AML-193 (cell line): ENCODE measurements around the gene FOXP4.

Experiments
- DNase-seq, 2 experiments: peaks; one replicate each; lab custom pipeline; 2025; lab: John Stamatoyannopoulos, UW

The FOXP4 gene

GRCh38 chr6:41546866-41547798 lies 951 bp downstream of the FOXP4 start:
- peak; percentile 16 to 44 for DNase-seq

DNA sequence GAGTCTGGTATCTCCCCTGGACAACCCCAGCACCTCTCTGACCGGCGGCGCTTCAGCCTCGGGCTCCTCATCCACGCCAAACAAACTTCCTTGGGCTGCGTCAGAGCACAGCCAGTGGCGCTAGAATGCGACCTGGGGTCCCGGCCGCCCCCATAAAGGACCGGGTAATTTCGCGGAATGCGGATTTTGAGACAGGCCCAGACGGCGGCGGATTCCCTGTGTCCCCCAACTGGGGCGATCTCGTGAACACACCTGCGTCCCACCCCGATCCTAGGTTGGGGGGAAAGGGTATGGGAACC lies 1.6 kb downstream of the FOXP4 start:
- DNase-seq = no peak

DNA sequence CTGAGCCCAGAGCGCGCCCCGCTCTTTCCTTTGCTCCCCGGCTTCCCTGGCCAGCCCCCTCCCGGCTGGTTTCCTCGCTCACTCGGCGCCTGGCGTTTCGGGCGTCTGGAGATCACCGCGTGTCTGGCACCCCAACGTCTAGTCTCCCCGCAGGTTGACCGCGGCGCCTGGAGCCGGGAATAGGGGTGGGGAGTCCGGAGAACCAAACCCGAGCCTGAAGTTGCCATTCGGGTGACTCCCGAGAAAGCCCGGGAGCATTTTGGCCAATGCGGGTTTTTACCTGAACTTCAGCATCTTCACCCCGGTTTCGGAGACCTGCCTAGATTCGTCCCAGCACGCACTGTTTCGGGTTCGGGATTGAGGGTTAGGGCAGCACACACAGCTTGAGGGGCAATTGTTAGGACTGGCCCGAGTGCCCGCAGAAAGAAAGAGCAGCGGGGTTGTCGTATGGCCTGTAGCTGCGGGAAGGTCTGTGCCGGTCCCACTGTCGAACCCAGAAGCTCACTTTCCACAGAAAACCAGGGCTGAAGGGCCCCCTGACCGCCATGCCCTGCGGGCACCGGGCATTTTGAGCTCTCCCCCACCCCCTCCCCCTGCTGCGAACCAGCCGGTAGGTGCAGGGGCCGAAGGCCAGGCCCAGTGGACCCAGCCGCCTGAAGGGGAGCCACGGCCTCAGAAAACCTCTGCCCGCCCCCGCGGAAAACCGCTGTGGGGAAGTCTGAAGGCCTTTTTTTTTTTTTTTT lies 2.1 kb downstream of the FOXP4 start:
- DNase-seq = peak; percentile 19 to 40

DNA sequence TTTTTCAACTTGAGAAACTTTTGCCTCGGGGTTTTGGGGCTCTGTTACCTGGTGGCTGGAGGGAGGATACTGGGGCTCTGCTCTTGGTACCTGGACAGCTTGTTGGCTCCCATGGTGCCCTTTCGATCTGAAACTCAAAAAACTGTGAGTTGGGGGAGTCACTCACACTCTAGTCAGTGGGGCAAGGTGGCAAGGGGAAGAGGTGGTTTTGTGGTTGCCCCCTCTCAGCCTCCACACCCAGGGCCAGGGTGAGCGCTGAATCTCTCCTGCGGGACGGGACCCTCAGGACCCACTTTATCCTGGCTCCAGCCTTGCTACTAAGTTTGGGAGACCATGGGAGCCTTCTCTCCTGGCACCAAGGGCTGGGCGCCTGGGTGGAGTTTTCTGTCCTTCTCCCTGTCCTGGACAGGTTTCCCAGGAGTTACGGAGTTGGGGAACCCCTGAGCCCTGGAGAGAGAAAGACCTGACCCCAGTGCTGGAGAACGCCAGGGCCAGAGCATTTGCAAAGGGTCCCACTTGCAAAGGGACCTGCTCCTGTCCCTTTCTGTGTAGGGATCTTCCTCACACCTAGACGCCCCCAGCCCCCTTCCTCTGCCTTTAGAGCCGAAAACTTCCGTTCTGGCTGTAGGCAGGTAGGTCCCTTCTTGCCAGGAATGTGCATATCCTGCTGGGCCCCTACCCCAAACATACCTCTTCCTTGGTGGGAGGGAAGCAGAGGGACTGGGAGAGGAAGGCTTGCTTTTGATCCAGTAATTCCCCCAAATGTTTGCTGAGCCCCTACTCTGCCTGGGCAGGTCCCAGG lies 2.9 kb downstream of the FOXP4 start:
- no peak for DNase-seq

GRCh38 chr6:41549673-41550072 lies 3.5 kb downstream of the FOXP4 start:
- no peak for DNase-seq

GRCh38 chr6:41551086-41551700 lies 5.0 kb downstream of the FOXP4 start:
- no peak for DNase-seq

- DNase-seq = no peak
These were observed 5.7 kb downstream of the FOXP4 start for GRCh38 chr6:41551857-41552256.

GRCh38 chr6:41552723-41553122 lies 6.5 kb downstream of the FOXP4 start:
- no peak for DNase-seq

- DNase-seq = no peak
These were observed 7.3 kb downstream of the FOXP4 start for GRCh38 chr6:41553405-41553999.

GRCh38 chr6:41555326-41556300 lies 9.4 kb downstream of the FOXP4 start:
- DNase-seq = no peak

DNA sequence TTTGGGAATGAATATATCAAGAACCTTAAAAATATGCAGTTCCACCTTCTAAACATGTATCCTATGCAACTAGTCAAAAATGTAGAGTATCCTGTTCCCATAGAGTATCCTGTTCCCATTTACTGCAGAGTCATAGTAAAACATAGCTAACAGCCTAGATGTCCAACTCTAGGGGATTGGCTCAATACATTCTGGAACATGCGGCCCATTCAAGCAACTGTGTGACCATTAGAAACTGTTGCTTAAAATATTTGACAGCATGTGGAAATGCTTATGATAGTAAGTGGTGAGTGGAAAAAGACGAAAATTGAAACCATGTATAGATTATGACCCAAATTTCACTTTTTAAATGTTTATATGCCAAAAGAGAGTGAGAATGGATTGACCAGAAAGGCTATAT lies 11.2 kb downstream of the FOXP4 start:
- DNase-seq = no peak

GRCh38 chr6:41558033-41558807 lies 12.0 kb downstream of the FOXP4 start:
- DNase-seq = no peak

DNA sequence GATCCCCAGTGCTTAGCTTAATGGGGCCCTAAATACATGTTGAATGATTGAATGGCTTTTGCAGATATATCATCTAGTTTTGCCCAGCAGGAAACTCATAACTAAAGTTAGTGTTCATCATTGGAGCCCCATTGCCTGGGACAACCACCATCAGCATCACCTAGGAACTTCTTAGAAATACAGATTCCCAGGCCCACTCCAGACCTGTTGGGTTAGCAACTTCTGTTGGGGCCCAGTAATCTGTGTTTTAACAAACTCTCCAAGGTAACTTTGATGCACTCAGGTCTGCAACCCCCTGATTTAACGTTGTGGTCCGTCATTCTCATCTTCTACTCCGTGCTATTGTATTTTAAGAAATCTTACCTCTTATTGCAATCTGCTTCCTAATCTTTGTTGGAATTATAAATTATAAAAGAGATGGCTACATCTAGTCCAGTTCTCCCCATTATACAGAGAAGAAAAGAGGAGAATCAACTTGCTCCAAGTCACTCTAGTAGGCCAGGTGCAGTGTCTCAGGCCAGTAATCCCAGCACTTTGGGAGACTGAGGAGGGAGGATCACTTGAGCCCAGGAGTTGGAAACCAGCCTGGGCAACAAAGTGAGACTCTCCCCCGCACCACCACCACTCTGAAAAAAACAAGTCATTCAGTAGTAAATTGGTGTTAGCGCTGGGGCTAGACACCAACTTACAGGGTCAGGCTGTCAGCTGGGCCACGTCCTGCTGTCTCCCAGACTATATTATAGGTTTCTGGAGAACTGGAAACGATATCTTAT lies 13.7 kb downstream of the FOXP4 start:
- DNase-seq = peak in 1 of 2 experiments; percentile 45

GRCh38 chr6:41560431-41561192 lies 14.4 kb downstream of the FOXP4 start:
- peak; percentile 96 for DNase-seq

- no peak for DNase-seq
These were observed 15.2 kb downstream of the FOXP4 start for GRCh38 chr6:41561416-41561815.

- DNase-seq = no peak
These were observed 16.0 kb downstream of the FOXP4 start for GRCh38 chr6:41561931-41562911.
